Motor neuron (in vitro differentiated cells): ENCODE measurements around the gene C1orf35. TPM values are rescaled to one million over a fixed set of nuclear protein-coding genes. Genes with fewer than 3 reads are reported as not detected.

ENCODE experiments used
- ATAC-seq, 8 experiments: fragments of 200-7000 bp; cut with Tn5 transposase; replicated peaks in 6 of 8; 2 replicates each; pipeline ENCODE4 v1.8.0; 2021; ENCODE audit warnings: mild to moderate bottlenecking in 8 of 8, moderate library complexity in 8 of 8
- H3K27ac ChIP-seq, 2 donors: fragments of 250-450 bp; sonication (Bioruptor Pico); 2 replicates each; pipeline ENCODE4 v1.9.0; 2021; ENCODE audit warnings: antibody characterized with exemption in 2 of 2, mild to moderate bottlenecking in 2 of 2, moderate library complexity in 1 of 2
- H3K4me1 ChIP-seq, 2 donors: fragments of 250-450 bp; sonication (Bioruptor Pico); replicated peaks in 1 of 2; 2 replicates each; pipeline ENCODE4 v1.6.1; 2021; ENCODE audit warnings: antibody characterized with exemption in 2 of 2, mild to moderate bottlenecking in 2 of 2, moderate library complexity in 1 of 2
- H3K4me3 ChIP-seq, 5 donors: fragments of 250-450 bp; sonication (Bioruptor Pico); 2 replicates each; pipeline ENCODE4 v1.9.0; 2021; ENCODE audit warnings: antibody characterized with exemption in 5 of 5, mild to moderate bottlenecking in 5 of 5, moderate library complexity in 4 of 5
- WGBS, 10 experiments: fragments of 450-650 bp; shearing (Covaris generic); methylation state at CpG; one replicate each; pipeline ENCODE4 v1.0.0; 2022; 5-methylcytosine and 5-hydroxymethylcytosine counted together
- in situ Hi-C, 9 experiments: fragments of 400-800 bp; cut with MboI; loops; one replicate each; pipeline ENCODE4 v1.15.0; 2021; ENCODE audit warnings: low sequenced_read_pairs in 9 of 9, low pct_unique_long_range_greater_than_20kb in 2 of 9; ENCODE audit not compliant: unreplicated experiment in 9 of 9
- total RNA-seq, 8 experiments: library from RNA; unstranded; fragments of 300-600 nt; gene quantifications; 2 replicates each; pipeline versions ENCODE4 v1.2.3 to v1.2.4, GENCODE V29; 2022

Gene C1orf35
- total RNA-seq, 8 experiments from 2014 or later, result 8.1 to 126 (median 19.9) TPM

DNA sequence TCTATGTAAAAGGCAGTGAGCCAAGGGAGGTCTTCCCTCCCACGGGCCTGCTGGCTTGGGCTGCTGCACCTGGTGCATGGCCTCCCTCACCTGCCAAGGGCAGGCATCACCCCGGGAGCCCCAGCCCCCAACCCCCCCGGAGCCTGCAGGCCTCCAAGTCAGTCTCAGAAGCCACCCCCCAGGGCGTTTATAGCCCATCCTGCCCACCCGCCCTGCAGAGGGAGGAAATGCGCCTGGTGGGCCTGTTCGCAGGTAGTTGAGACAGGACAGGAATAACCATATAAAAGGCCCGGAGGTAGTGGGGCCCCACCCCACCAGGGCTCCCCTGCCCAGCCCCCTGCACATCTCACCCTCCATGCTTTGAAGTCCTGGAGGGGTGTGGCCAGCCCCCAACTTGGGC, 38.8 kb downstream of the C1orf35 start:
- in situ Hi-C loops, result no loop called here
- no peak overlapping the region for H3K27ac ChIP-seq
- H3K4me1 ChIP-seq, result peaks cover 2 to 9% of the 10 kb centered on the region in 2 donors
- 60 to 74% methylated on average over 1 to 4 of the region's 8 CpGs; no CpG with 5 or more reads in 8 of the 10 experiments for WGBS, 10 experiments
- no peak for ATAC-seq
- no peak overlapping the region for H3K4me3 ChIP-seq

DNA sequence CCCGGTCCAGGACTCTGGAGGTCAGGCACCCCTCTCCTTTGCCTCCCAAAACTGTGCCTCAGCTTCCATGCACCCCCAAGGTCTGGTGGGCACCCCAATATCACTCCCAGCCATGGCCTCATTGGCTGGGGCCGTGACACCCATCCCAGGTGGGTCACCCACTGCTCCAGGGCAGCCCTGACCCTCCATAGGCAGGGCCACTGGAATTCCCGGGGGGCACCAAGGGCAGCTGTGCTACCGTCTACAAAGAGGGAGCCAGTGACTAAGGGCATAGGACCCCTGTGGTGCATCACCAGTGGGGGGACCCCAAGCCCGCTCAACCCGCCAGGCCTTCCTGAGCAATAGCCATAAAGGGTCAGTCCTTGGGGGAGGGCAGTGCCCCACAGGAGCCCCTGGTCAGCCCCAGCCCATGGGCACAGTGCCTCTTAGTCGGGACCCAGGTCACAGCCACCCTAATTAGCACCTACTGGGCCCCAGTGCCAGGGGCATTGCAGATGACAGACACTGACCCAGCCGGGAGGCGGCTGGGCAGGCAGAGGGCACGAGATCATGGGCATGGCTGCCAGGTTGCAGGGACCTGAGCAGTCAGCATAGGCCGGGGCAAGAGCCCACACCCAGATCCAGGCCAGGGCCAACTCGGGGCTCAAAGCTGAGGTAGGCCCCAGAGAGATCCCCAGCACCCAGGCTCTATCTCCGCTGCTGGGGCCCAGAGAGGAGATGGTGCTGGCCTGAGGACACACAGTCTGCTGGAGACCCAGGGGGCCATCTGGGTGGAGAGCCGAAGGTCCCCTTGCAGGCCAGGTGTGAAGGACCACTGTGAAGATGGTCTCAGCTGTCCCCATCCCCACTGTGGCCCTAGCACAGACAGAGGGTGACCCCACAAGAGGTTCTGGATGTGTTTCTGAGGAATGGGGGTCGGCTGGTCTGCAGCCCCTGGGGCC, 39.6 kb downstream of the C1orf35 start:
- H3K4me3 ChIP-seq, result no peak overlapping the region
- ATAC-seq, result no peak
- no peak overlapping the region for H3K27ac ChIP-seq
- in situ Hi-C loops, result no loop called here
- H3K4me1 ChIP-seq, result peaks cover 2 to 9% of the 10 kb centered on the region in 2 donors
- 60 to 100% (median 71%) methylated on average over 1 to 6 of the region's 15 CpGs; no CpG with 5 or more reads in 2 of the 10 experiments for WGBS, 10 experiments

DNA sequence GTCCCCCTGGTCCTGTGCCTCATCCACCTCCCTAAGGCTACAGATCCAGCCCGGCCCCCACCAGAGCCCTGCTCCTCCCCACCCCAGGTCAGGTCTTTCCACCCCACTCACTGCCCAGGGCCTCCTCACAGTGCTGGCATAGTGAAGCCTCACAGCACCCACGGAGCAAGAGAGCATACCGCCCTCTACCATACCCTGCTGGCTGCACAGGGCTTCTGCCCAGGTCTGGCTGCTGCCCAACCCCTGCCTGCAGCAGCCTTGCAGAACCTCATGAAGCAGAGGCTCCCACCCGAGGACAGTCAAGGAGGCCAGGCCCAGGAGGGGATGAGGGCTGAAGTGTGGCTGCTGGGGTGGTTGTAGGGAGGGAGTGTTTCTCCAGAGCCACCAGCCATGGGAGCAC, 40.3 kb downstream of the C1orf35 start:
- Histone ChIP-seq H3K4me3 (no peak overlapping the region), H3K27ac (no peak overlapping the region), H3K4me1 (peaks cover 2 to 9% of the 10 kb centered on the region in 2 donors)
- no peak for ATAC-seq
- 37 to 43% methylated on average over 3 of the region's 4 CpGs; no CpG with 5 or more reads in 8 of the 10 experiments for WGBS, 10 experiments
- in situ Hi-C loops, result no loop called here

DNA sequence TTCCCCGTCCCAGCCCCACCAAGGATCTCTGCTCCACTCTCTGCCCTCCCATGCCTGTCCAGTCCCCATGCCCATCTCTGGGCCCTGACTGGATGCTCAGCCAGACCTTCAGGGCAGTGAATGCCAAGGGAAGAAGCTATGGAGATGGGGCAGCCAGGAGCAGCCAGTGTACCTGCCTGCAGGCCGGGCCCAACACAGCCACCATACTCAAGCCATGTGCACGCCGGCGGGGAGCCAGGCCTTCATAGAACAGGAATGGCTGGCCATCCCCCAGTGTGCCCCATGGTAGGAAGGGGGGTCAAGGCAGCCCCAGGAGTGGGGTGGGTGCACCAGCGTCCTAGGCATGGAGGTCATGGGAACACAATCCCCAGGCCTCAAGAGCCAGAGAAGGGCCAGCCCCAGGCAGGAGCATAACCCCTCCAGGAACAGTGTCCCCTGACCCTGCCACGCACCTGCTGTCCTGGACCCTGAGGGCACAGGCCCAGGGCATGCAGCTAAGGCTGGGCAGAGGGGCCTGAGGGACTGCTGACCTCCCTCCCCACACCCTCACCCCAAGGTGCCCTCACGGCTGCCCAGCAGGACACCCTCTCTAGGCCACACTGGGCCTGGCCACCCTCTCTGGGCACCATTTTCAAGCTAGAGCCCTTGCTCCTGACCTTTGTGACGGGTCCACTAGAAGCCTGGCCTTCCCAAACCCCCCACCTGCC, 40.9 kb downstream of the C1orf35 start:
- in situ Hi-C loops, result no loop called here
- Histone ChIP-seq H3K4me3 (no peak overlapping the region), H3K27ac (no peak overlapping the region), H3K4me1 (peaks cover 2 to 9% of the 10 kb centered on the region in 2 donors)
- ATAC-seq, result no peak
- 60 to 100% (median 83%) methylated on average over 1 to 4 of the region's 9 CpGs; no CpG with 5 or more reads in 6 of the 10 experiments for WGBS, 10 experiments

DNA sequence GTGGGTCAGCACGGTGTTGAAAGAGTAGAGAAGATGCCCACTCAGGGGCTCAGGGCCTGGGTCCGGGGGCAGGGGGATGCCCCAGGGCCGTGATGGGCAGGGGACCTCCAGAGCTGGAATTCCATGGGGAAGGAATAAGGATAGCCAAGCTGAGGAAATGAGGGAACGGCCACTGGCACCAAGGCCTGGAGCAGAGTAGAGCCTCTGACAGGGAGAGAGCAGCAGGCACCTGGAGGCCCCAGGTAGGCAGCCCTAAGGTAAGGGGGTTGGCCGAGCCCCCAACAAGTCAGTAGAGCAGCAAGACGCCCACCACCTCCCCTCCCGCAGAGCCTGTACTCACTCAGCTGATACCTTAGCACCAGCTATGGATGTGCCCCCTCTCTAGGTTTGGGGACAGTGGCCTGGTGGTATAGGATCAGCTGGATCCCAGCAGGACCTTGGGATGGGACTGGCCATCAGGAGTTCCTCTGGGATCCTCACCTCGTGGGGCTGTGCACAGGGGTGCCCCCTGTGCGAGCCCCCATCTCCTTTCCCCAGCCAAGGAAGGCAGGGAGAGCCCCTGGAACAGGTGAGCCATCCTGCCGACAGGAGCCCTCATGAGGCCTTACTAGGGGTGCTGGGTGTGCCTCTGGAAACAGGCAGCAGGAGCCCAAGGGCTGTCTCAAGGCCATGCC, 41.6 kb downstream of the C1orf35 start:
- peaks cover 2 to 9% of the 10 kb centered on the region in 2 donors for H3K4me1 ChIP-seq
- H3K27ac ChIP-seq, result no peak overlapping the region
- H3K4me3 ChIP-seq, result peak overlapping the region in 1 of 5 donors; percentile 42
- in situ Hi-C loops, result no loop called here
- 0 to 100% (median 88%) methylated on average over 1 to 5 of the region's 10 CpGs; no CpG with 5 or more reads in 5 of the 10 experiments for WGBS, 10 experiments
- no peak for ATAC-seq

DNA sequence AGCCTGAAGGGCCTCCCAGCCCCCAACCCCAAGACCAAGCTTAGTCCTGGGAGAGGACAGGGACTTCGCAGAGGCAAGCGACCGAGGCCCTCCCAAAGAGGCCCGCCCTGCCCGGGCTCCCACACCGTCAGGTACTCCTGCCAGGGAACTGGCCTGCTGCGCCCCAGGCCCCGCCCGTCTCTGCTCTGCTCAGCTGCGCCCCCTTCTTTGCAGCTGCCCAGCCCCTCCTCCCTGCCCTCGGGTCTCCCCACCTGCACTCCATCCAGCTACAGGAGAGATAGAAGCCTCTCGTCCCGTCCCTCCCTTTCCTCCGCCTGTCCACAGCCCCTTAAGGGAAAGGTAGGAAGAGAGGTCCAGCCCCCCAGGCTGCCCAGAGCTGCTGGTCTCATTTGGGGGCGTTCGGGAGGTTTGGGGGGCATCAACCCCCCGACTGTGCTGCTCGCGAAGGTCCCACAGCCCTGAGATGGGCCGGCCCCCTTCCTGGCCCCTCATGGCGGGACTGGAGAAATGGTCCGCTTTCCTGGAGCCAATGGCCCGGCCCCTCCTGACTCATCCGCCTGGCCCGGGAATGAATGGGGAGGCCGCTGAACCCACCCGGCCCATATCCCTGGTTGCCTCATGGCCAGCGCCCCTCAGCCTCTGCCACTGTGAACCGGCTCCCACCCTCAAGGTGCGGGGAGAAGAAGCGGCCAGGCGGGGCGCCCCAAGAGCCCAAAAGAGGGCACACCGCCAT, 42.5 kb downstream of the C1orf35 start:
- H3K4me3 ChIP-seq, result peak overlapping the region in 4 of 5 donors; percentile 1 to 42 (median 29)
- peaks cover 2 to 9% of the 10 kb centered on the region in 2 donors for H3K4me1 ChIP-seq
- in situ Hi-C loops, result no loop called here
- 0 to 71% (median 31%) methylated on average over 2 to 12 of the region's 34 CpGs; no CpG with 5 or more reads in 3 of the 10 experiments for WGBS, 10 experiments
- ATAC-seq, result peak; percentile 14 to 57 (median 48)
- H3K27ac ChIP-seq, result peak overlapping the region in 1 of 2 donors; percentile 68

DNA sequence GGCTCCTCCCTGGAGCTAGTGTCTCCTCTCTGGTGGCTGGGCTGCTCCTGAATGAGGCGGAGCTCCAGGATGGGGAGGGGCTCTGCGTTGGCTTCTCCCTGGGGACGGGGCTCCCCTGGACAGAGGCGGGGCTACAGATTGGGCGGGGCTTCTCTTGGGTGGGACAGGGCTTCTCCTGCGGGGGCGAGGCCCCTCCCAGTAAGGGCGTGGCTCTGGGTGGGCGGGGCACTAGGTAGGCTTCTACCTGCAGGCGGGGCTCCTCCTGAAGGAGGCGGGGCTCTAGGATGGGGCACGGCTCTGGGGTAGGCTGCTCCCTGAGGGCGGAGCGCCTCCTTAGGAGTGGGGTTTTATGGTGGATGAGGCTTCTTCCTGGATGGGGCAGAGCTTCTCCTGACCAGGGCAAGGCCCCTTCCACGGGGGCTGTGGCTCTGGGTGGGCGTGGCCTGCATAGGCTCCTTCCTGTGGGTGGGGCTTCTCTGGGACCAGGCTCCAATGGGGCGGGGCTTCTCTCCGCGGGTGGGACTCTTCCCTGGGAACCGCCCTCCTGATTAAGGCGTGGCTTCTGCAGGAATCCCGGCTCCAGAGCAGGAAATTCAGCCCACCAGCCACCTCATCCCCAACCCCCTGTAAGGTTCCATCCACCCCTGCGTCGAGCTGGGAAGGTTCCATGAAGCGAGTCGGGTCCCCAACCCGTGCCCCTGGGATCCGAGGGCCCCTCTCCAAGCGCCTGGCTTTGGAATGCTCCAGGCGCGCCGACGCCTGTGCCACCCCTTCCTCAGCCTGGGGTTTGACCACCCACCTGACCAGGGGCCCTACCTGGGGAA, 43.3 kb downstream of the C1orf35 start:
- H3K4me3 ChIP-seq, result peak overlapping the region in 4 of 5 donors; percentile 1 to 42 (median 29)
- peak overlapping the region in 1 of 2 donors; percentile 68 for H3K27ac ChIP-seq
- ATAC-seq, result peak; percentile 52 to 82 (median 77)
- WGBS, 10 experiments, result 0 to 77% (median 55%) methylated on average over 1 to 5 of the region's 33 CpGs; no CpG with 5 or more reads in 7 of the 10 experiments
- in situ Hi-C loops, result no loop called here
- H3K4me1 ChIP-seq, result peaks cover 2 to 9% of the 10 kb centered on the region in 2 donors

DNA sequence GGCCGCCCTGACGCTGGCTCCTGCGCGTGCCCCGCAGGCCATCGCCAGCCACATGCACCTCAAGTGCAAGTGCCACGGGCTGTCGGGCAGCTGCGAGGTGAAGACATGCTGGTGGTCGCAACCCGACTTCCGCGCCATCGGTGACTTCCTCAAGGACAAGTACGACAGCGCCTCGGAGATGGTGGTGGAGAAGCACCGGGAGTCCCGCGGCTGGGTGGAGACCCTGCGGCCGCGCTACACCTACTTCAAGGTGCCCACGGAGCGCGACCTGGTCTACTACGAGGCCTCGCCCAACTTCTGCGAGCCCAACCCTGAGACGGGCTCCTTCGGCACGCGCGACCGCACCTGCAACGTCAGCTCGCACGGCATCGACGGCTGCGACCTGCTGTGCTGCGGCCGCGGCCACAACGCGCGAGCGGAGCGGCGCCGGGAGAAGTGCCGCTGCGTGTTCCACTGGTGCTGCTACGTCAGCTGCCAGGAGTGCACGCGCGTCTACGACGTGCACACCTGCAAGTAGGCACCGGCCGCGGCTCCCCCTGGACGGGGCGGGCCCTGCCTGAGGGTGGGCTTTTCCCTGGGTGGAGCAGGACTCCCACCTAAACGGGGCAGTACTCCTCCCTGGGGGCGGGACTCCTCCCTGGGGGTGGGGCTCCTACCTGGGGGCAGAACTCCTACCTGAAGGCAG, 44.0 kb downstream of the C1orf35 start:
- ATAC-seq, result peak in 3 of 8 experiments; percentile 3 to 26 (median 19)
- in situ Hi-C loops, result no loop called here
- 14% methylated on average over 26 of the region's 66 CpGs; no CpG with 5 or more reads in 9 of the 10 experiments for WGBS, 10 experiments
- Histone ChIP-seq H3K4me1 (peaks cover 2 to 9% of the 10 kb centered on the region in 2 donors), H3K4me3 (peak overlapping the region in 3 of 5 donors; percentile 20 to 42 (median 38)), H3K27ac (no peak overlapping the region)

DNA sequence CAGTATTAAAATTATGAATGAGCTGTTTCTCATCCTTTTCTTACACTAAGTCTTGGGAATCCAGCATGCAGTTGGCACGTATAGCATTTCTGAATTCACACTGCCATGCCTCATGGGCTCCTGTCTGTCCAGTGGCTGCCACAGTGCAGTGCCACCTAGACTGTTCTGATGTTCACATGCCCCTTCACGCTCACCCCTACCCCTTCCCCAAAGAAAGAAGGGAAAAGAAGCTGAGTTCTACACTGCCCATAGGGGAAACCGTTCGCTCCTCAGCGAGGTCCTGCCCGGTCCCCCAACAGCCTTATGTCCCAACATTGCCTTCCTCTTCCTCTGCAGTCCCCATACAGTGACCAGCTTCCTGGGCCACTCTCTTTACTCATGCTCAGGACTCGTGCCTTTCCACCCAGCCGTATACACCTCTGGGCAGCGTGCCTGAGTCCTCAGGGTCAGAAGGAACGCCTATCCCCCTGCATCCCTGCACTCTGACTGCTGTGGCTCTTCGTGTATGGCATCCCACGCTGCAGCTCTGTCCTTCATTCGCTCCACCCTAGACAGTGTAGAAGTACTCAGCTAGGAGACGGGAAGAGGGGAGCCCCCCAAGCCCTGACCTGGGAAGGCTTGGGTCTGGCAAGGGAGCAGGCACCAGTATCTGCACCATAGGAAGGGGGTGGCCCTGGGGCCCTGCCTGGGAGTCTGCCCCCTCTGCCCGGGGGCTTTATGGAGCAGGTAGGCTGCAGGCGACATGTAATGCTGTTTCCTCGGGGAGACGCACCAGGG, 44.8 kb downstream of the C1orf35 start:
- no peak for ATAC-seq
- 33 to 63% (median 46%) methylated on average over 1 to 12 of the region's 18 CpGs; no CpG with 5 or more reads in 3 of the 10 experiments for WGBS, 10 experiments

More for the DNA sequence above, 44.8 kb downstream of the C1orf35 start:
- peak overlapping the region in 1 of 5 donors; percentile 42 for H3K4me3 ChIP-seq
- H3K4me1 ChIP-seq, result peaks cover 2 to 9% of the 10 kb centered on the region in 2 donors
- in situ Hi-C loops, result no loop called here
- H3K27ac ChIP-seq, result no peak overlapping the region
